GM21360 (cell line): ENCODE measurements around the gene DLG5.
A peak's percentile ranks its signal among the peaks of the same experiment; 100 is the strongest.

Experiments used
- ATAC-seq: cut with Tn5 transposase; IDR thresholded peaks from one replicate; pipeline ENCODE4 v1.9.1; 2021; ENCODE audit warnings: mild to moderate bottlenecking, moderate library complexity; ENCODE audit not compliant: unreplicated experiment

The DLG5 gene

GRCh38 chr10:77955136-77955535 lies 28.6 kb upstream of the DLG5 start:
- no peak for ATAC-seq

- no peak for ATAC-seq
Observed at GRCh38 chr10:77949167-77949566, 22.6 kb upstream of the DLG5 start.

GRCh38 chr10:77946084-77946483 lies 19.5 kb upstream of the DLG5 start:
- no peak for ATAC-seq

GRCh38 chr10:77944519-77944918 lies 18.0 kb upstream of the DLG5 start:
- ATAC-seq, result no peak

- no peak for ATAC-seq
Observed at GRCh38 chr10:77943121-77943901, 16.8 kb upstream of the DLG5 start.

- no peak for ATAC-seq
Observed at GRCh38 chr10:77941790-77942189, 15.2 kb upstream of the DLG5 start.

GRCh38 chr10:77940627-77941026 lies 14.1 kb upstream of the DLG5 start:
- no peak for ATAC-seq

GRCh38 chr10:77940225-77940624 lies 13.7 kb upstream of the DLG5 start:
- ATAC-seq, result no peak

GRCh38 chr10:77939561-77940001 lies 13.0 kb upstream of the DLG5 start:
- no peak for ATAC-seq

- ATAC-seq, result no peak
Observed at GRCh38 chr10:77936697-77937567, 10.4 kb upstream of the DLG5 start.

- ATAC-seq, result no peak
Observed at GRCh38 chr10:77932016-77932715, 5.6 kb upstream of the DLG5 start.

- ATAC-seq, result no peak
Observed at GRCh38 chr10:77927402-77928246, 1.1 kb upstream of the DLG5 start.

- peak; percentile 44 for ATAC-seq
Observed at GRCh38 chr10:77925795-77926565, 575 bp downstream of the DLG5 start.

GRCh38 chr10:77925410-77925794 lies 1.2 kb downstream of the DLG5 start:
- no peak for ATAC-seq

GRCh38 chr10:77922566-77923179 lies 3.9 kb downstream of the DLG5 start:
- no peak for ATAC-seq

GRCh38 chr10:77922055-77922454 lies 4.5 kb downstream of the DLG5 start:
- ATAC-seq, result no peak

GRCh38 chr10:77921395-77921794 lies 5.2 kb downstream of the DLG5 start:
- ATAC-seq, result no peak

GRCh38 chr10:77920495-77920894 lies 6.1 kb downstream of the DLG5 start:
- no peak for ATAC-seq

GRCh38 chr10:77919713-77920108 lies 6.8 kb downstream of the DLG5 start:
- ATAC-seq, result no peak
